Measurements from ENCODE around the gene STEAP1B.
"Not testable (repeated sequence)": the region's sequence is repeated elsewhere in the genome, so short reads cannot be mapped to it uniquely, and the experiment has no call there.

The STEAP1B gene

GRCh38 chr7:22499888-22500689, at the start of gene STEAP1B:
TSS of gene STEAP1B (minus strand) at chr7:22500188. CDS start at chr7:22494855, 5,333 bp downstream.
- not testable (repeated sequence) for H3K4me1 Mint-ChIP-seq; H3K9me3 Mint-ChIP-seq; H3K36me3 Mint-ChIP-seq (ENCODE audit: low read depth); H3K27ac Mint-ChIP-seq; H3K4me3 Mint-ChIP-seq
- peaks cover 24% of the 10 kb centered on the region for H3K27me3 Mint-ChIP-seq
- peak; percentile 89 for DNase-seq
- ATAC-seq = peak; percentile 99

- Mint-ChIP-seq H3K4me3 (peak overlapping the region; percentile 53), H3K4me1 (peaks cover 14% of the 10 kb centered on the region), H3K36me3 (ENCODE audit: low read depth) (no peaks in the 10 kb centered on the region), H3K27me3 (peaks cover 60% of the 10 kb centered on the region), H3K27ac (no peak overlapping the region), H3K9me3 (no peaks in the 10 kb centered on the region)
- no peak for ATAC-seq
- no peak for DNase-seq
Observed at GRCh38 chr7:22549051-22549450, 49.1 kb upstream of the STEAP1B start.

- H3K27ac Mint-ChIP-seq = no peak overlapping the region
- H3K4me3 Mint-ChIP-seq = no peak overlapping the region
- ATAC-seq (no peak), DNase-seq (no peak)
- H3K36me3 Mint-ChIP-seq (ENCODE audit: low read depth) = no peaks in the 10 kb centered on the region
- H3K9me3 Mint-ChIP-seq = no peaks in the 10 kb centered on the region
- H3K27me3 Mint-ChIP-seq = peaks cover 59% of the 10 kb centered on the region
- peaks cover 14% of the 10 kb centered on the region for H3K4me1 Mint-ChIP-seq
Observed at GRCh38 chr7:22548313-22548712, 48.3 kb upstream of the STEAP1B start.

- Mint-ChIP-seq H3K4me3 (no peak overlapping the region), H3K27ac (no peak overlapping the region), H3K9me3 (no peaks in the 10 kb centered on the region), H3K27me3 (peaks cover 54% of the 10 kb centered on the region), H3K36me3 (ENCODE audit: low read depth) (no peaks in the 10 kb centered on the region), H3K4me1 (peaks cover 11% of the 10 kb centered on the region)
- ATAC-seq (no peak), DNase-seq (no peak)
Observed at GRCh38 chr7:22546769-22547168, 46.8 kb upstream of the STEAP1B start.

- peaks cover 47% of the 10 kb centered on the region for H3K27me3 Mint-ChIP-seq
- no peak overlapping the region for H3K27ac Mint-ChIP-seq
- H3K4me3 Mint-ChIP-seq = no peak overlapping the region
- ATAC-seq (no peak), DNase-seq (no peak)
- H3K4me1 Mint-ChIP-seq = peaks cover 8% of the 10 kb centered on the region
- no peaks in the 10 kb centered on the region for H3K9me3 Mint-ChIP-seq
- no peaks in the 10 kb centered on the region for H3K36me3 Mint-ChIP-seq (ENCODE audit: low read depth)
Observed at GRCh38 chr7:22545529-22545928, 45.5 kb upstream of the STEAP1B start.

GRCh38 chr7:22544245-22544644, 44.3 kb upstream of the STEAP1B start:
- Mint-ChIP-seq H3K36me3 (ENCODE audit: low read depth) (no peaks in the 10 kb centered on the region), H3K9me3 (no peaks in the 10 kb centered on the region), H3K27me3 (peaks cover 37% of the 10 kb centered on the region), H3K27ac (no peak overlapping the region), H3K4me3 (no peak overlapping the region), H3K4me1 (no peaks in the 10 kb centered on the region)
- ATAC-seq (no peak), DNase-seq (no peak)

- no peak for ATAC-seq
- Mint-ChIP-seq H3K9me3 (no peaks in the 10 kb centered on the region), H3K4me1 (no peaks in the 10 kb centered on the region)
Observed at GRCh38 chr7:22543169-22543568, 43.2 kb upstream of the STEAP1B start.

GRCh38 chr7:22542669-22543068, 42.7 kb upstream of the STEAP1B start:
- Mint-ChIP-seq H3K36me3 (ENCODE audit: low read depth) (no peaks in the 10 kb centered on the region), H3K27me3 (peaks cover 23% of the 10 kb centered on the region), H3K9me3 (no peaks in the 10 kb centered on the region), H3K4me3 (no peak overlapping the region), H3K27ac (no peak overlapping the region), H3K4me1 (no peaks in the 10 kb centered on the region)
- ATAC-seq (no peak), DNase-seq (no peak)

More at GRCh38 chr7:22543169-22543568, 43.2 kb upstream of the STEAP1B start:
- DNase-seq = no peak
- peaks cover 26% of the 10 kb centered on the region for H3K27me3 Mint-ChIP-seq
- no peak overlapping the region for H3K27ac Mint-ChIP-seq
- H3K4me3 Mint-ChIP-seq = no peak overlapping the region
- no peaks in the 10 kb centered on the region for H3K36me3 Mint-ChIP-seq (ENCODE audit: low read depth)

- Mint-ChIP-seq H3K9me3 (no peaks in the 10 kb centered on the region), H3K27ac (no peak overlapping the region), H3K27me3 (peaks cover 23% of the 10 kb centered on the region), H3K4me1 (no peaks in the 10 kb centered on the region), H3K36me3 (ENCODE audit: low read depth) (no peaks in the 10 kb centered on the region), H3K4me3 (no peak overlapping the region)
- DNase-seq = no peak
- no peak for ATAC-seq
Observed at GRCh38 chr7:22542254-22542653, 42.3 kb upstream of the STEAP1B start.

- no peaks in the 10 kb centered on the region for H3K4me1 Mint-ChIP-seq
- H3K4me3 Mint-ChIP-seq = no peak overlapping the region
- ATAC-seq = no peak
- H3K27ac Mint-ChIP-seq = no peak overlapping the region
- H3K27me3 Mint-ChIP-seq = peaks cover 18% of the 10 kb centered on the region
- DNase-seq = no peak
- H3K36me3 Mint-ChIP-seq (ENCODE audit: low read depth) = no peaks in the 10 kb centered on the region
- H3K9me3 Mint-ChIP-seq = no peaks in the 10 kb centered on the region
Observed at GRCh38 chr7:22541789-22542188, 41.8 kb upstream of the STEAP1B start.

- not testable (repeated sequence) for DNase-seq; ATAC-seq; H3K4me1 Mint-ChIP-seq; H3K9me3 Mint-ChIP-seq; H3K36me3 Mint-ChIP-seq (ENCODE audit: low read depth); H3K27ac Mint-ChIP-seq; H3K4me3 Mint-ChIP-seq
- peaks cover 13% of the 10 kb centered on the region for H3K27me3 Mint-ChIP-seq
Observed at GRCh38 chr7:22528537-22528936, 28.5 kb upstream of the STEAP1B start.

- H3K36me3 Mint-ChIP-seq (ENCODE audit: low read depth); ATAC-seq; H3K9me3 Mint-ChIP-seq; H3K4me3 Mint-ChIP-seq; H3K4me1 Mint-ChIP-seq; H3K27ac Mint-ChIP-seq; DNase-seq: not testable (repeated sequence)
- H3K27me3 Mint-ChIP-seq = peaks cover 17% of the 10 kb centered on the region
Observed at GRCh38 chr7:22524353-22524947, 24.5 kb upstream of the STEAP1B start.

- peaks cover 17% of the 10 kb centered on the region for H3K27me3 Mint-ChIP-seq
- not testable (repeated sequence) for H3K4me1 Mint-ChIP-seq; H3K27ac Mint-ChIP-seq; H3K4me3 Mint-ChIP-seq; H3K36me3 Mint-ChIP-seq (ENCODE audit: low read depth); DNase-seq; H3K9me3 Mint-ChIP-seq
- peak; percentile 46 for ATAC-seq
Observed at GRCh38 chr7:22523478-22524352, 23.7 kb upstream of the STEAP1B start.

GRCh38 chr7:22519560-22519959, 19.6 kb upstream of the STEAP1B start:
- ATAC-seq; H3K36me3 Mint-ChIP-seq (ENCODE audit: low read depth); DNase-seq; H3K4me1 Mint-ChIP-seq; H3K4me3 Mint-ChIP-seq; H3K27ac Mint-ChIP-seq; H3K9me3 Mint-ChIP-seq: not testable (repeated sequence)
- H3K27me3 Mint-ChIP-seq = peaks cover 15% of the 10 kb centered on the region
